KOPT-K1 (cell line): ENCODE data around the gene OR52E2.

Experiments used
- H3K27ac ChIP-seq: fragments of 200-600 bp; sonication (generic); 2 replicates; pipeline ENCODE4 v1.5.1; 2016; ENCODE audit warnings: antibody characterized with exemption, mild to moderate bottlenecking, low read depth, low read length; ENCODE audit not compliant: poor library complexity, severe bottlenecking
- H3K36me3 ChIP-seq: fragments of 200-600 bp; sonication (generic); 2 replicates; pipeline ENCODE4 v1.5.1; 2017; ENCODE audit warnings: antibody characterized with exemption, mild to moderate bottlenecking, low read length, moderate library complexity; ENCODE audit not compliant: insufficient read depth
- H3K9me3 ChIP-seq: fragments of 200-600 bp; sonication (generic); 2 replicates; pipeline ENCODE4 v1.5.1; 2017; ENCODE audit warnings: antibody characterized with exemption, low read length, mild to moderate bottlenecking; ENCODE audit not compliant: insufficient read depth, poor library complexity, severe bottlenecking

The OR52E2 gene

DNA sequence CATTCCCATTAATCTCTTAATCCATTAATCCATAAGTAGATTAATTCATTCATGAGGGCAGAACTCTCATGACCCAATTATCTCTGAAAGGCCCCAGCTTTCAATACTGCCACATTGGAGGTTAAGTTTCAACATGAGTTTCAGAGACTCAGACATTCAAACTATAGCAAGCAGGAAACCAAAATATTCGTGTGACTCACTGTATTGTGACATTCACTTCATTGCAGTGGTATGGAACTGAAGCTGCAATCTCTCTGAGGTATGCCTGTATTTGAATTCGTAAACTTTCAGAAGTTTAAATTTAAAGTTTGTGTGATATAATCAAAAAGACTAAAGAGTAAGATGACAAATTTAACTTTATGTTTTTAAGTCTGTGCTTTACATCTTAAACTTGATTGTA is 16.0 kb downstream of the OR52E2 start:
- Histone ChIP-seq H3K9me3 (no peaks in the 10 kb centered on the region), H3K27ac (no peak overlapping the region)

DNA sequence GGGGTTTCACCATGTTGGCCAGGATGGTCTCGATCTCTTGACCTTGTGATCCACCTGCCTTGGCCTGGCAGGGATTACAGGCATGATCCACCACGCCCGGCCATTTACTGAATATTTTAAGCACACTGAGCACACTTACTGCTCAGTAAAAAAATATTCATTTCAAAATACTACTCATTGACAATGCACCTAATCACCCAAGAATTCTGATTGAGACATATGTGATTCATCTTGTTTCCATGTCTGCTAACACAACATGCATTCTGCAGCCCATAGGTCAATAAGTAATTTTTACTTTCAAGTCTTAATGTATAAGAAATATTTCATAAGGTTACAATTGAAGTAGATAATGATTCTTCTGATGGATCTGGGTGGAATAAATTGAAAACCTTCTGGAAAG is 17.3 kb downstream of the OR52E2 start:
- Histone ChIP-seq H3K36me3 (no peaks in the 10 kb centered on the region), H3K27ac (no peak overlapping the region), H3K9me3 (no peaks in the 10 kb centered on the region)

More for the DNA sequence above, 16.0 kb downstream of the OR52E2 start:
- no peaks in the 10 kb centered on the region for H3K36me3 ChIP-seq

DNA sequence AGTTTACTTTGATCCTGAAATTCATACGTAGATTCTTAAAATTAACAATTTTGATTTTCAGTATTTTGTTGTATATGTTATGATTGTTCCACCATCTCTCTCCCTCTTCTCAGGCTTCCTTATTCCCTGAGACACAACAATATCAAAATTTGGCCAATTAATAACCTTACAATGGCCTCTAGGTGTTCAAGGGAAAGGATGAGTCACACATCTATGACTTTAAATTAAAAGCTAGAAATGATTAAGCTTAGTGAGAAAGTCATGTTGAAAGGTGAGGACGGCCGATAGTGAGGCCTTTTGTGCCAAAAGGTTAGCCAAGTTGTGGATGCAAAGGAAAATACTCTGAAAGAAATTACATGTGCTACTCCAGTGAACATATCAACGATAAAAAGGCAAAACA is 18.6 kb downstream of the OR52E2 start:
- H3K27ac ChIP-seq = no peak overlapping the region
- H3K36me3 ChIP-seq = no peaks in the 10 kb centered on the region
- H3K9me3 ChIP-seq = no peaks in the 10 kb centered on the region

- Histone ChIP-seq H3K36me3 (no peaks in the 10 kb centered on the region), H3K9me3 (no peaks in the 10 kb centered on the region), H3K27ac (no peak overlapping the region)
Observed at GRCh38 chr11:5038341-5038740, 21.1 kb downstream of the OR52E2 start.

DNA sequence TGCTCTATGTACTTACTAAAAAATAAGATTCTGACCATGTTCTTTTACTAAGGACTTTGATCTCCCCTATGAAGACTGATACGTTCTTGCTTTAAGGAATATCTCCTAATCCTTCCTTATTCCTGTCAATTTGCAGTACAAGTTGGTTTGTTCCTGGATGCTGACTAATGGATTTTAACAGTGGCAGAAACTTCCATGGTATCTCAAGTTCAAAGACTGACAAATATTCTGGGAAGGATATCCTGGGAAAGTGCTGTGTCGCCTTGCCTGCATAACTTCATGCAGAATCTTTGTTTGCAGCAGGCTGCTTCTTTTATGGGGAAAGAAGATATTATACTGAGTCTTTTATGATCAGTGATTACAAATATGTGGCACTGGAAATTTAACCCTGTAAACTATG is 21.5 kb downstream of the OR52E2 start:
- no peaks in the 10 kb centered on the region for H3K36me3 ChIP-seq
- no peak overlapping the region for H3K27ac ChIP-seq
- no peaks in the 10 kb centered on the region for H3K9me3 ChIP-seq

DNA sequence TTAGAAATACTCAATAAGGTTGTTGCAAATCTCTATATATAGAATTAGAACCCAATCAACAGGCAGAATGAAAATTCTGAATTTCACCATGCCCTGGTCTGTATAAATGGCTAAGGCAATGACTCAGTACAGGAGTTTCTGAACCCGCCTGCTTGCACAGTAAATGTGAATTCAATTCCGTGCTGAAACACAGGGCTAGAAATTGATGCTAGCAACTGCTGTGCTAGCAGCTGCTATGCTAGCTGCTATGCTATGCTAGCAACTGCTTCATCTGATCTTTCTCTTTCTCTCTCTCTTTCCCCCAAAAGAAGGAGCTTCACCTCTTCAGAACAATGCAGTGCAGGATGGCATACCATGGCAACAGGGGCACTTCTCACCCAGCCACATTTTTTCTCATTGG is 22.8 kb downstream of the OR52E2 start:
- no peak overlapping the region for H3K27ac ChIP-seq
- no peaks in the 10 kb centered on the region for H3K9me3 ChIP-seq
- no peaks in the 10 kb centered on the region for H3K36me3 ChIP-seq

- Histone ChIP-seq H3K9me3 (peaks cover 10% of the 10 kb centered on the region), H3K36me3 (no peaks in the 10 kb centered on the region), H3K27ac (no peak overlapping the region)
Observed at GRCh38 chr11:5021996-5022395, 37.4 kb downstream of the OR52E2 start.

DNA sequence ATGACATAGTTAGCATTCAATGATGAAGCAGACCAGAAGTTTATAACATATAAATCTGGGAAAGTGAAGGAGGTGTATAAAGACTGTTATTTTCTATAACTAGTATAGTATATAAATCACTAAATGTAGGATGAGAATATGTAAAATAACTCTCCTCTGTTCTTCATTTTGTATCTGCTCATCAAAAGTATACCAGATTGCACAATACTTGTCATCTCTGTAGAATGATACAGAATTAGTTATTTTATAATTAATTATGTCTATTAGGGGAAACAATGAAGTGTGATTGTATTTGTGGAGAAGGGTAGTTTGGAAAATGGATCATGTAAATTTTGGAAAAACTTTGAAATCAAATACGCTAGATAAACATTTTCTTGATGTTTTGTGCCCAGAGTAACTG is 46.4 kb downstream of the OR52E2 start:
- no peak overlapping the region for H3K27ac ChIP-seq
- H3K9me3 ChIP-seq = no peaks in the 10 kb centered on the region

GRCh38 chr11:5011254-5011653 is 48.2 kb downstream of the OR52E2 start:
- Histone ChIP-seq H3K27ac (no peak overlapping the region), H3K36me3 (no peaks in the 10 kb centered on the region), H3K9me3 (no peaks in the 10 kb centered on the region)

More for the DNA sequence above, 46.4 kb downstream of the OR52E2 start:
- H3K36me3 ChIP-seq = no peaks in the 10 kb centered on the region
